GM18907 (cell line): Measurements from ENCODE around the gene CHST9.
A peak's percentile ranks its signal among the peaks of the same experiment; 100 is the strongest.
"Not testable (repeated sequence)": the region's sequence is repeated elsewhere in the genome, so short reads cannot be mapped to it uniquely, and the experiment has no call there.

Experiments
- ATAC-seq: cut with Tn5 transposase; IDR thresholded peaks from one replicate; pipeline ENCODE4 v1.9.1; 2021; ENCODE audit warnings: mild to moderate bottlenecking, moderate library complexity; ENCODE audit not compliant: unreplicated experiment

CHST9 gene

GRCh38 chr18:27108842-27109241 lies 76.3 kb downstream of the CHST9 start:
- no peak for ATAC-seq

GRCh38 chr18:27104743-27105142 lies 80.4 kb downstream of the CHST9 start:
- ATAC-seq = no peak

GRCh38 chr18:27094621-27095020 lies 90.5 kb downstream of the CHST9 start:
- ATAC-seq = no peak

- ATAC-seq = not testable (repeated sequence)
Observed at GRCh38 chr18:27093290-27093689, 91.8 kb downstream of the CHST9 start.

- no peak for ATAC-seq
Observed at GRCh38 chr18:27081701-27082100, 103.4 kb downstream of the CHST9 start.

- ATAC-seq = no peak
Observed at GRCh38 chr18:27075828-27076227, 109.3 kb downstream of the CHST9 start.

- ATAC-seq = peak; percentile 95
Observed at GRCh38 chr18:27073404-27073830, 111.7 kb downstream of the CHST9 start.

- no peak for ATAC-seq
Observed at GRCh38 chr18:27064673-27065072, 120.4 kb downstream of the CHST9 start.

GRCh38 chr18:27062802-27063201 lies 122.3 kb downstream of the CHST9 start:
- no peak for ATAC-seq

GRCh38 chr18:27061488-27062095 lies 123.5 kb downstream of the CHST9 start:
- no peak for ATAC-seq

GRCh38 chr18:27057519-27058234 lies 127.4 kb downstream of the CHST9 start:
- no peak for ATAC-seq

- no peak for ATAC-seq
Observed at GRCh38 chr18:27054926-27055325, 130.2 kb downstream of the CHST9 start.

GRCh38 chr18:27049969-27050368 lies 135.1 kb downstream of the CHST9 start:
- no peak for ATAC-seq

GRCh38 chr18:27045342-27045741 lies 139.8 kb downstream of the CHST9 start:
- ATAC-seq = no peak

GRCh38 chr18:27042177-27042576 lies 142.9 kb downstream of the CHST9 start:
- ATAC-seq = no peak

GRCh38 chr18:27040796-27041195 lies 144.3 kb downstream of the CHST9 start:
- no peak for ATAC-seq

- ATAC-seq = no peak
Observed at GRCh38 chr18:27033722-27034121, 151.4 kb downstream of the CHST9 start.

- no peak for ATAC-seq
Observed at GRCh38 chr18:27030421-27030820, 154.7 kb downstream of the CHST9 start.

GRCh38 chr18:27022477-27022876 lies 162.6 kb downstream of the CHST9 start:
- no peak for ATAC-seq

GRCh38 chr18:27017901-27018500 lies 167.1 kb downstream of the CHST9 start:
- peak; percentile 63 for ATAC-seq

- ATAC-seq = no peak
Observed at GRCh38 chr18:27014841-27015240, 170.3 kb downstream of the CHST9 start.

- no peak for ATAC-seq
Observed at GRCh38 chr18:27010784-27011183, 174.3 kb downstream of the CHST9 start.
